Liver (tissue), 9 donors: ENCODE results near the gene TUBB2A. TPM values are rescaled to one million over a fixed set of nuclear protein-coding genes. Genes with fewer than 3 reads are reported as not detected.

Source experiments
- DNase-seq: peaks from one replicate; pipeline ENCODE4 v3.0.0-alpha.2; 2017; ENCODE audit warnings: low spot score
- H3K27ac ChIP-seq, 2 donors: one replicate each; pipeline ENCODE4 v1.7.0; 2013; ENCODE audit warnings: inconsistent platforms in 2 of 2, low read length in 2 of 2, control low read depth in 1 of 2, low read depth in 1 of 2, mild to moderate bottlenecking in 1 of 2
- H3K27me3 ChIP-seq, 4 donors: one replicate each; pipeline versions ENCODE4 v1.6.1 to v1.7.0; 2013; ENCODE audit warnings: low read length in 3 of 4, inconsistent platforms in 1 of 4, mild to moderate bottlenecking in 1 of 4, moderate library complexity in 1 of 4; ENCODE audit not compliant: control insufficient read depth in 4 of 4, insufficient read depth in 4 of 4
- H3K36me3 ChIP-seq, 4 donors: one replicate each; pipeline versions ENCODE4 v1.6.1 to v1.7.0; 2013; ENCODE audit warnings: low read length in 3 of 4, mild to moderate bottlenecking in 3 of 4, low read depth in 1 of 4, moderate library complexity in 1 of 4; ENCODE audit not compliant: control insufficient read depth in 4 of 4, insufficient read depth in 3 of 4
- H3K4me1 ChIP-seq, 4 donors: one replicate each; pipeline versions ENCODE4 v1.6.1 to v1.7.0; 2013; ENCODE audit warnings: low read length in 3 of 4, mild to moderate bottlenecking in 3 of 4, moderate library complexity in 1 of 4; ENCODE audit not compliant: control insufficient read depth in 4 of 4, insufficient read depth in 4 of 4
- H3K4me3 ChIP-seq, 3 donors: one replicate each; pipeline versions ENCODE4 v1.6.1 to v1.7.0; 2013; ENCODE audit warnings: low read length in 3 of 3, control low read depth in 1 of 3, low read depth in 1 of 3, mild to moderate bottlenecking in 1 of 3
- H3K9ac ChIP-seq, 2 donors: one replicate each; pipeline ENCODE4 v1.7.0; 2013; ENCODE audit warnings: low read length in 2 of 2, mild to moderate bottlenecking in 2 of 2, moderate library complexity in 2 of 2, control low read depth in 1 of 2, low read depth in 1 of 2
- H3K9me3 ChIP-seq, 4 donors: one replicate each; pipeline versions ENCODE4 v1.6.1 to v1.7.0; 2013; ENCODE audit warnings: low read length in 3 of 4; ENCODE audit not compliant: control insufficient read depth in 4 of 4
- EGR1 ChIP-seq, 2 donors: IDR thresholded peaks; 2 replicates each; pipeline ENCODE4 v1.6.1; 2016 to 2018; ENCODE audit warnings: antibody characterized with exemption in 2 of 2, low read depth in 2 of 2
- FOXA1 ChIP-seq: IDR thresholded peaks from 2 replicates; pipeline ENCODE4 v1.6.1; 2016; ENCODE audit warnings: antibody characterized with exemption
- FOXA2 ChIP-seq: IDR thresholded peaks from 2 replicates; pipeline ENCODE4 v1.6.1; 2016; ENCODE audit warnings: antibody characterized with exemption
- GABPA ChIP-seq, 2 donors: IDR thresholded peaks in 1 of 2; conservative IDR thresholded peaks in 1 of 2; 2 replicates each; pipeline ENCODE4 v1.6.1; 2016; ENCODE audit warnings: antibody characterized with exemption in 2 of 2, mild to moderate bottlenecking in 1 of 2, moderate library complexity in 1 of 2
- HNF4A ChIP-seq, 2 donors: conservative IDR thresholded peaks; 2 replicates each; pipeline ENCODE4 v1.6.1; 2016; ENCODE audit warnings: antibody characterized with exemption in 2 of 2, mild to moderate bottlenecking in 2 of 2
- HNF4G ChIP-seq: IDR thresholded peaks from 2 replicates; pipeline ENCODE4 v1.6.1; 2016; ENCODE audit warnings: antibody characterized with exemption
- JUND ChIP-seq, 2 donors: IDR thresholded peaks; 2 replicates each; pipeline ENCODE4 v1.6.1; 2016; ENCODE audit warnings: antibody characterized with exemption in 2 of 2
- NR2F2 ChIP-seq: IDR thresholded peaks from 2 replicates; pipeline ENCODE4 v1.6.1; 2016; ENCODE audit warnings: antibody characterized with exemption
- RAD21 ChIP-seq, 2 donors: IDR thresholded peaks; 2 replicates each; pipeline ENCODE4 v1.6.1; 2016; ENCODE audit warnings: antibody characterized with exemption in 2 of 2, mild to moderate bottlenecking in 2 of 2
- RXRA ChIP-seq, 2 donors: IDR thresholded peaks; 2 replicates each; pipeline ENCODE4 v1.6.1; 2017 to 2018; ENCODE audit warnings: antibody characterized with exemption in 2 of 2, mild to moderate bottlenecking in 1 of 2
- SP1 ChIP-seq: IDR thresholded peaks from 2 replicates; pipeline ENCODE4 v1.6.1; 2018; ENCODE audit warnings: antibody characterized with exemption, mild to moderate bottlenecking
- TAF1 ChIP-seq: conservative IDR thresholded peaks from 2 replicates; pipeline ENCODE4 v1.6.1; 2016; ENCODE audit warnings: antibody characterized with exemption, mild to moderate bottlenecking
- YY1 ChIP-seq: IDR thresholded peaks from 2 replicates; pipeline ENCODE4 v1.6.1; 2016; ENCODE audit warnings: antibody characterized with exemption, mild to moderate bottlenecking
- WGBS: extraction: QIAGEN DNeasy Blood & Tissue Kit; methylation state at CpG from one replicate; pipeline ENCODE4 v1.1.7; 2013; 5-methylcytosine and 5-hydroxymethylcytosine counted together
- polyA plus RNA-seq, 2 donors: library from polyadenylated mRNA; stranded (reverse) in 1 of 2; unstranded in 1 of 2; fragments of 200-250 nt in 1 of 2; fragments of >200 nt in 1 of 2; fragmentation: Nextera tagmentation in 1 of 2; extraction: Ambion mirVana in 1 of 2; gene quantifications; one replicate each; pipeline versions ENCODE4 v1.2.1 to v1.2.3, GENCODE V29; 2013 to 2015
- total RNA-seq, 2 donors: library from RNA; depleted of rRNA; stranded (reverse); fragments of >200 nt; gene quantifications; one replicate each; pipeline ENCODE4 v1.2.3, GENCODE V29; 2014
- TF ChIP-seq, protein P1 (sequence below): IDR thresholded peaks from 2 replicates; pipeline ENCODE4 v1.6.1; 2016; ENCODE audit warnings: antibody characterized with exemption
- TF ChIP-seq, protein P2 (sequence below): IDR thresholded peaks from 2 replicates; pipeline ENCODE4 v1.6.1; 2016; ENCODE audit warnings: antibody characterized with exemption
- TF ChIP-seq, protein P3 (sequence below): IDR thresholded peaks from 2 replicates; pipeline ENCODE4 v1.6.1; 2016; ENCODE audit warnings: antibody characterized with exemption
- TF ChIP-seq, protein P4 (sequence below): IDR thresholded peaks from 2 replicates; pipeline ENCODE4 v1.6.1; 2016; ENCODE audit warnings: antibody characterized with exemption, mild to moderate bottlenecking
- TF ChIP-seq, protein P5 (sequence below): fragments of 150-350 bp; IDR thresholded peaks from 2 replicates; pipeline ENCODE4 v1.5.1; 2017; ENCODE audit warnings: improper control_type of control experiment, low read depth, low read length; ENCODE audit not compliant: missing input control
- donor health status: healthy.
- donor health status: healthy.
- donor health status: healthy.
- donor health status: healthy.
- donor health status: healthy.

Gene TUBB2A
- total and polyA plus RNA-seq, 4 donors = 53.5 to 94.8 (median 88.1) TPM

DNA sequence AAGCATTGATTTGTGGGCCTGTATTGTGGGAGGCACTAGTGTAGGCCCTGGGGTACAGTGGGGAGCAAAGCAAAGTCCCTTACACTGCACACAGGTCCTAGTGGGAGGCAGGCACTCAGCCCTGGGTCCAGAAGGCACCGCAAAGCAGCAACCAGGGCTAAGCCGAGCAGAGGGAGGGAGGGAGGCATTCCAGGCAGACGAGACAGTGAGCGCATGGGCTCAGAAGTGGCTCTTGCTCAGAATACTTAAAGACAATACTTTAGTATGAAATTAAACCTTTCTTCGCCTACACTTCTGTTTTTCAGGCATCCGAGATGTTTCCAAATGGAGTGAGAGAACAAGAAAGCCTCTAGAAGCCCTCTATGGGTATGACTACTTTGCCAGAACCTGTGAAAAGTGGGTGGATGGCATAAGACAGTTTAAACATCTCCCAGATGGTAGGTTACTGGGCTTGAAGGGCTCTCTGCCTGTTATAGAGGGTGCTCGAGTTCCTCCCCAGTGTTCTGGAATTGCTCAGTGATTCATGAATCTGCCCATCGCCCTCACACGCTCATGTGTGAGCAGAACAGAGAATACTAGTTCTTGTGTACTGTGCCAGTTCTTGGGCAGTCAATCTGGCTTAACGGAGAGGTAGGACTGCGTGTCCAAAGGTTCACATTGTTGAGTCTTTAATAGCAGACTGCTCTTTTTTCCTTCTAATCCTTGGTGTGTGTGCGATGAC, 20.1 kb downstream of the TUBB2A start:
- Histone ChIP-seq H3K9me3 (no peaks in the 10 kb centered on the region), H3K4me1 (peaks cover 15 to 69% (median 53%) of the 10 kb centered on the region in 4 donors), H3K36me3 (peaks cover 0 to 6% (median 3%) of the 10 kb centered on the region in 4 donors), H3K27me3 (no peaks in the 10 kb centered on the region), H3K9ac (no peak overlapping the region), H3K27ac (peak overlapping the region; percentile 53 to 88), H3K4me3 (no peak overlapping the region)
- 54% methylated on average over 12 of the region's 12 CpGs for WGBS
- DNase-seq = no peak
- TF ChIP-seq, protein P1, sequence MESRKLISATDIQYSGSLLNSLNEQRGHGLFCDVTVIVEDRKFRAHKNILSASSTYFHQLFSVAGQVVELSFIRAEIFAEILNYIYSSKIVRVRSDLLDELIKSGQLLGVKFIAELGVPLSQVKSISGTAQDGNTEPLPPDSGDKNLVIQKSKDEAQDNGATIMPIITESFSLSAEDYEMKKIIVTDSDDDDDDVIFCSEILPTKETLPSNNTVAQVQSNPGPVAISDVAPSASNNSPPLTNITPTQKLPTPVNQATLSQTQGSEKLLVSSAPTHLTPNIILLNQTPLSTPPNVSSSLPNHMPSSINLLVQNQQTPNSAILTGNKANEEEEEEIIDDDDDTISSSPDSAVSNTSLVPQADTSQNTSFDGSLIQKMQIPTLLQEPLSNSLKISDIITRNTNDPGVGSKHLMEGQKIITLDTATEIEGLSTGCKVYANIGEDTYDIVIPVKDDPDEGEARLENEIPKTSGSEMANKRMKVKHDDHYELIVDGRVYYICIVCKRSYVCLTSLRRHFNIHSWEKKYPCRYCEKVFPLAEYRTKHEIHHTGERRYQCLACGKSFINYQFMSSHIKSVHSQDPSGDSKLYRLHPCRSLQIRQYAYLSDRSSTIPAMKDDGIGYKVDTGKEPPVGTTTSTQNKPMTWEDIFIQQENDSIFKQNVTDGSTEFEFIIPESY = no peak
- TF ChIP-seq HNF4G (no peak), SP1 (peak; percentile 28), GABPA (IDR thresholded peaks at IDR 0.05 in 1 of 2, conservative IDR thresholded peaks at IDR 0.05 in 1 of 2) (no peak), FOXA1 (no peak), RXRA (IDR thresholded peaks at IDR 0.05) (peak in 1 of 2 donors; percentile 22), FOXA2 (no peak), EGR1 (IDR thresholded peaks at IDR 0.05; ENCODE audit: low read depth in 2 of 2) (no peak), HNF4A (conservative IDR thresholded peaks at IDR 0.05) (peak; percentile 58 to 63), NR2F2 (no peak), RAD21 (IDR thresholded peaks at IDR 0.05) (no peak), JUND (IDR thresholded peaks at IDR 0.05) (no peak), YY1 (no peak), TAF1 (no peak)
- TF ChIP-seq, protein P2, sequence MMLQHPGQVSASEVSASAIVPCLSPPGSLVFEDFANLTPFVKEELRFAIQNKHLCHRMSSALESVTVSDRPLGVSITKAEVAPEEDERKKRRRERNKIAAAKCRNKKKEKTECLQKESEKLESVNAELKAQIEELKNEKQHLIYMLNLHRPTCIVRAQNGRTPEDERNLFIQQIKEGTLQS = no peak
- TF ChIP-seq, protein P3, sequence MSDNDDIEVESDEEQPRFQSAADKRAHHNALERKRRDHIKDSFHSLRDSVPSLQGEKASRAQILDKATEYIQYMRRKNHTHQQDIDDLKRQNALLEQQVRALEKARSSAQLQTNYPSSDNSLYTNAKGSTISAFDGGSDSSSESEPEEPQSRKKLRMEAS = peak; percentile 48
- TF ChIP-seq, protein P4, sequence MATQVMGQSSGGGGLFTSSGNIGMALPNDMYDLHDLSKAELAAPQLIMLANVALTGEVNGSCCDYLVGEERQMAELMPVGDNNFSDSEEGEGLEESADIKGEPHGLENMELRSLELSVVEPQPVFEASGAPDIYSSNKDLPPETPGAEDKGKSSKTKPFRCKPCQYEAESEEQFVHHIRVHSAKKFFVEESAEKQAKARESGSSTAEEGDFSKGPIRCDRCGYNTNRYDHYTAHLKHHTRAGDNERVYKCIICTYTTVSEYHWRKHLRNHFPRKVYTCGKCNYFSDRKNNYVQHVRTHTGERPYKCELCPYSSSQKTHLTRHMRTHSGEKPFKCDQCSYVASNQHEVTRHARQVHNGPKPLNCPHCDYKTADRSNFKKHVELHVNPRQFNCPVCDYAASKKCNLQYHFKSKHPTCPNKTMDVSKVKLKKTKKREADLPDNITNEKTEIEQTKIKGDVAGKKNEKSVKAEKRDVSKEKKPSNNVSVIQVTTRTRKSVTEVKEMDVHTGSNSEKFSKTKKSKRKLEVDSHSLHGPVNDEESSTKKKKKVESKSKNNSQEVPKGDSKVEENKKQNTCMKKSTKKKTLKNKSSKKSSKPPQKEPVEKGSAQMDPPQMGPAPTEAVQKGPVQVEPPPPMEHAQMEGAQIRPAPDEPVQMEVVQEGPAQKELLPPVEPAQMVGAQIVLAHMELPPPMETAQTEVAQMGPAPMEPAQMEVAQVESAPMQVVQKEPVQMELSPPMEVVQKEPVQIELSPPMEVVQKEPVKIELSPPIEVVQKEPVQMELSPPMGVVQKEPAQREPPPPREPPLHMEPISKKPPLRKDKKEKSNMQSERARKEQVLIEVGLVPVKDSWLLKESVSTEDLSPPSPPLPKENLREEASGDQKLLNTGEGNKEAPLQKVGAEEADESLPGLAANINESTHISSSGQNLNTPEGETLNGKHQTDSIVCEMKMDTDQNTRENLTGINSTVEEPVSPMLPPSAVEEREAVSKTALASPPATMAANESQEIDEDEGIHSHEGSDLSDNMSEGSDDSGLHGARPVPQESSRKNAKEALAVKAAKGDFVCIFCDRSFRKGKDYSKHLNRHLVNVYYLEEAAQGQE = no peak
- TF ChIP-seq, protein P5, sequence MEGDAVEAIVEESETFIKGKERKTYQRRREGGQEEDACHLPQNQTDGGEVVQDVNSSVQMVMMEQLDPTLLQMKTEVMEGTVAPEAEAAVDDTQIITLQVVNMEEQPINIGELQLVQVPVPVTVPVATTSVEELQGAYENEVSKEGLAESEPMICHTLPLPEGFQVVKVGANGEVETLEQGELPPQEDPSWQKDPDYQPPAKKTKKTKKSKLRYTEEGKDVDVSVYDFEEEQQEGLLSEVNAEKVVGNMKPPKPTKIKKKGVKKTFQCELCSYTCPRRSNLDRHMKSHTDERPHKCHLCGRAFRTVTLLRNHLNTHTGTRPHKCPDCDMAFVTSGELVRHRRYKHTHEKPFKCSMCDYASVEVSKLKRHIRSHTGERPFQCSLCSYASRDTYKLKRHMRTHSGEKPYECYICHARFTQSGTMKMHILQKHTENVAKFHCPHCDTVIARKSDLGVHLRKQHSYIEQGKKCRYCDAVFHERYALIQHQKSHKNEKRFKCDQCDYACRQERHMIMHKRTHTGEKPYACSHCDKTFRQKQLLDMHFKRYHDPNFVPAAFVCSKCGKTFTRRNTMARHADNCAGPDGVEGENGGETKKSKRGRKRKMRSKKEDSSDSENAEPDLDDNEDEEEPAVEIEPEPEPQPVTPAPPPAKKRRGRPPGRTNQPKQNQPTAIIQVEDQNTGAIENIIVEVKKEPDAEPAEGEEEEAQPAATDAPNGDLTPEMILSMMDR = no peak
